WTC11 (cell line): ENCODE results near the gene CKB. TPM values are rescaled to one million over a fixed set of nuclear protein-coding genes. Genes with fewer than 3 reads are reported as not detected.

Experiments used
- ATAC-seq: fragments of 200-7000 bp; cut with Tn5 transposase; 2 replicates; pipeline ENCODE4 v1.10.0; 2021; ENCODE audit warnings: mild to moderate bottlenecking, moderate library complexity
- CTCF ChIA-PET: fragments of 300-600 bp; sonication (Branson Sonifier 250); formaldehyde crosslinking; loops from one replicate; lab custom pipeline; 2021; ENCODE audit warnings: antibody characterized with exemption; lab: Charles Lee
- POLR2A ChIA-PET: fragments of 350-600 bp; sonication (Branson Sonifier 250); formaldehyde crosslinking; loops from one replicate; lab custom pipeline; 2021; ENCODE audit warnings: antibody characterized with exemption; lab: Charles Lee
- DNase-seq: peaks from one replicate; pipeline ENCODE4 v3.0.0; 2021; ENCODE audit warnings: low spot score
- H3K27ac Mint-ChIP-seq: 2 replicates; pipeline ENCODE4 v1.8.0; 2021; ENCODE audit warnings: mixed read lengths
- H3K27me3 Mint-ChIP-seq: 2 replicates; pipeline ENCODE4 v1.8.0; 2021; ENCODE audit warnings: low read depth, mild to moderate bottlenecking, moderate library complexity, mixed read lengths
- H3K36me3 Mint-ChIP-seq: 2 replicates; pipeline ENCODE4 v1.8.0; 2021; ENCODE audit warnings: mixed read lengths
- H3K4me1 Mint-ChIP-seq: 2 replicates; pipeline ENCODE4 v1.8.0; 2022; ENCODE audit warnings: mixed read lengths
- H3K4me3 Mint-ChIP-seq: 2 replicates; pipeline ENCODE4 v1.8.0; 2021; ENCODE audit warnings: mild to moderate bottlenecking, moderate library complexity, mixed read lengths
- H3K9me3 Mint-ChIP-seq: 2 replicates; pipeline ENCODE4 v1.8.0; 2021; ENCODE audit warnings: mixed read lengths
- E2F4 ChIP-seq: sonication (generic); formaldehyde crosslinking; IDR thresholded peaks from 2 replicates; pipeline ENCODE4 v1.8.1; 2022; ENCODE audit warnings: low read depth, mild to moderate bottlenecking, moderate library complexity, missing genetic modification reagents, borderline replicate concordance
- HMGA2 ChIP-seq: fragments of 250-450 bp; sonication (Bioruptor Pico); IDR thresholded peaks from 2 replicates; pipeline ENCODE4 v1.4.0; 2021; ENCODE audit warnings: mild to moderate bottlenecking, moderate library complexity
- HMGXB4 ChIP-seq: sonication (generic); formaldehyde crosslinking; IDR thresholded peaks from 2 replicates; pipeline ENCODE4 v1.8.1; 2023; ENCODE audit warnings: mild to moderate bottlenecking, moderate library complexity, missing genetic modification reagents
- IRF1 ChIP-seq: sonication (generic); formaldehyde crosslinking; IDR thresholded peaks from 2 replicates; pipeline ENCODE4 v1.8.0; 2023; ENCODE audit warnings: missing genetic modification reagents
- IRF2 ChIP-seq: sonication (generic); formaldehyde crosslinking; IDR thresholded peaks from 2 replicates; pipeline ENCODE4 v1.8.0; 2022; ENCODE audit warnings: low read depth, missing genetic modification reagents, borderline replicate concordance
- JAZF1 ChIP-seq: fragments of 250-450 bp; sonication (Bioruptor Pico); IDR thresholded peaks from 2 replicates; pipeline ENCODE4 v1.9.0; 2021; ENCODE audit warnings: moderate library complexity, mild to moderate bottlenecking, inconsistent platforms
- NR1H2 ChIP-seq: sonication (generic); formaldehyde crosslinking; IDR thresholded peaks from 2 replicates; pipeline ENCODE4 v1.9.0; 2021; ENCODE audit warnings: mild to moderate bottlenecking, moderate library complexity, missing genetic modification reagents
- PRRX2 ChIP-seq: fragments of 250-450 bp; sonication (Bioruptor Pico); IDR thresholded peaks from 2 replicates; pipeline ENCODE4 v1.8.0; 2021; ENCODE audit warnings: mild to moderate bottlenecking
- RELA ChIP-seq: sonication (generic); formaldehyde crosslinking; IDR thresholded peaks from 2 replicates; pipeline ENCODE4 v1.8.1; 2022; ENCODE audit warnings: missing genetic modification reagents, mild to moderate bottlenecking, borderline replicate concordance
- TEAD4 ChIP-seq: sonication (generic); formaldehyde crosslinking; IDR thresholded peaks from 2 replicates; pipeline ENCODE4 v1.8.0; 2022; ENCODE audit warnings: mild to moderate bottlenecking, missing genetic modification reagents
- USF2 ChIP-seq: sonication (generic); formaldehyde crosslinking; IDR thresholded peaks from 2 replicates; pipeline ENCODE4 v1.8.1; 2023; ENCODE audit warnings: mild to moderate bottlenecking, missing genetic modification reagents, moderate library complexity
- ZNF281 ChIP-seq: sonication (generic); formaldehyde crosslinking; IDR thresholded peaks from 2 replicates; pipeline ENCODE4 v1.8.0; 2023; ENCODE audit warnings: mild to moderate bottlenecking, missing genetic modification reagents
- total RNA-seq: library from RNA; stranded (reverse); gene quantifications from 3 replicates; pipeline ENCODE4 v1.2.3, GENCODE V29; 2021
- TF ChIP-seq, protein P1 (sequence below): sonication (generic); formaldehyde crosslinking; IDR thresholded peaks from 2 replicates; pipeline ENCODE4 v1.8.1; 2023; ENCODE audit warnings: mild to moderate bottlenecking, missing genetic modification reagents
- TF ChIP-seq, protein P2 (sequence below): fragments of 250-450 bp; sonication (Bioruptor Pico); IDR thresholded peaks from 2 replicates; pipeline ENCODE4 v1.9.0; 2021; ENCODE audit warnings: mild to moderate bottlenecking

The CKB gene
- total RNA-seq, 1 experiment from 2014 or later: 555 TPM

- no peak for TF ChIP-seq HMGXB4 (CRISPR knock-in tag)
- no peak for TF ChIP-seq IRF1 (CRISPR knock-in tag)
- TF ChIP-seq HMGA2 (CRISPR knock-in tag): no peak
These were observed 18.4 kb upstream of the CKB start (continued) for GRCh38 chr14:103540821-103541708.

DNA sequence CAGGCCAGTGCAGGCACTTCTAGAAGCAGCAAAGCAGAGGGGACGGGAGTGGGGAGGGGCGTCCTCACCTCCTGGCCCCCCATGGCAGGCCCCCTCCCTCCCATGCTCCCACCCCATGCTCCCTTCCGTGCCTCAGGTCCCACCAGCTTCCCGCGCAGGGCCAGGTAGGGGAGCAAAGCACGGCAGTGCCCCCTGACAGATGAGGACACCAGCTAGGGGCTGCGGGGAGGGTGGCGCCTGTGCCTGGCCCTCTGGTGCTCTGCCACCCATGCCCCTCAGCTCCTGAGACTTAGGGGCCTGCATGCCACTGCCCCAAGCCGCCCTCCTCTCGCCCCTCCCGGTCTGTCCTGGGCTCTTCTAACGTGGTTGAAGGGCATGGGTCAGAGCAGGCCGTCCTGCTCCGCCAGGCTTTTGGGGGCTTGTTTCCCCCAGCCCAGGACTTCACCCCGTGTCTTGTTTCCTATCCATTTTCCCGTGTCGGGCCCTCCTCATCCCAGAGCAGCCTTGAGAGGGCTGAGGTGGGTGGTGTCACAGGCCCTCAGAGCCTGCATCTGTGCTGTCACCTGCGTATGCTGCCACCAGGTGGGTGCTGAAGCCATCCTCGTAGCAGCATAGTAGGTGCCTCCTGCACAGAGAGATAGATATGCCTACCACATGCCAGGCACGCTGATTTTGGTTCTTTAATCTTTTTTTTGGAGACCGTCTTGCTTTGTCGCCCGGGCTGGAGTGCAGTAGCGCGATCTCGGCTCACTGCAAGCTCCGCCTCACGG lies 16.6 kb upstream of the CKB start:
- H3K4me1 Mint-ChIP-seq: peaks cover 5% of the 10 kb centered on the region; the same call in 1 of the 2 replicates
- H3K27ac Mint-ChIP-seq: no peak overlapping the region; the same call in 1 of the 2 replicates
- ATAC-seq (no peak), DNase-seq (no peak)
- no peak overlapping the region for H3K4me3 Mint-ChIP-seq
- H3K9me3 Mint-ChIP-seq: no peaks in the 10 kb centered on the region
- ChIA-PET CTCF (interaction anchor here (0.5 to 21.0 kb wide), 4 partner anchors 8 to 1378 kb away, joined by 3 to 455 read pairs (median 4); partner anchors contain the start of gene CKB), POLR2A (interaction anchor here (0.5 to 1.3 kb wide), 3 partner anchors 16 to 19 kb away, joined by 3 to 5 read pairs (median 3); partner anchors contain the start of gene CKB)
- H3K27me3 Mint-ChIP-seq: peaks cover 11% of the 10 kb centered on the region
- no peaks in the 10 kb centered on the region for H3K36me3 Mint-ChIP-seq
- no peak for TF ChIP-seq IRF2
- no peak for TF ChIP-seq USF2 (CRISPR knock-in tag)
- TF ChIP-seq, protein P1, sequence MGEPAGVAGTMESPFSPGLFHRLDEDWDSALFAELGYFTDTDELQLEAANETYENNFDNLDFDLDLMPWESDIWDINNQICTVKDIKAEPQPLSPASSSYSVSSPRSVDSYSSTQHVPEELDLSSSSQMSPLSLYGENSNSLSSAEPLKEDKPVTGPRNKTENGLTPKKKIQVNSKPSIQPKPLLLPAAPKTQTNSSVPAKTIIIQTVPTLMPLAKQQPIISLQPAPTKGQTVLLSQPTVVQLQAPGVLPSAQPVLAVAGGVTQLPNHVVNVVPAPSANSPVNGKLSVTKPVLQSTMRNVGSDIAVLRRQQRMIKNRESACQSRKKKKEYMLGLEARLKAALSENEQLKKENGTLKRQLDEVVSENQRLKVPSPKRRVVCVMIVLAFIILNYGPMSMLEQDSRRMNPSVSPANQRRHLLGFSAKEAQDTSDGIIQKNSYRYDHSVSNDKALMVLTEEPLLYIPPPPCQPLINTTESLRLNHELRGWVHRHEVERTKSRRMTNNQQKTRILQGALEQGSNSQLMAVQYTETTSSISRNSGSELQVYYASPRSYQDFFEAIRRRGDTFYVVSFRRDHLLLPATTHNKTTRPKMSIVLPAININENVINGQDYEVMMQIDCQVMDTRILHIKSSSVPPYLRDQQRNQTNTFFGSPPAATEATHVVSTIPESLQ: no peak
- TF ChIP-seq PRRX2: no peak
- TF ChIP-seq, protein P2, sequence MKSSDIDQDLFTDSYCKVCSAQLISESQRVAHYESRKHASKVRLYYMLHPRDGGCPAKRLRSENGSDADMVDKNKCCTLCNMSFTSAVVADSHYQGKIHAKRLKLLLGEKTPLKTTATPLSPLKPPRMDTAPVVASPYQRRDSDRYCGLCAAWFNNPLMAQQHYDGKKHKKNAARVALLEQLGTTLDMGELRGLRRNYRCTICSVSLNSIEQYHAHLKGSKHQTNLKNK (CRISPR knock-in tag): no peak
- no peak for TF ChIP-seq HMGA2 (CRISPR knock-in tag)
- TF ChIP-seq RELA: no peak
- TF ChIP-seq E2F4: no peak
- no peak for TF ChIP-seq JAZF1 (CRISPR knock-in tag)
- TF ChIP-seq ZNF281: no peak
- no peak for TF ChIP-seq NR1H2 (CRISPR knock-in tag)
- TF ChIP-seq TEAD4 (CRISPR knock-in tag): no peak
